HUES48 (cell line): Measurements from ENCODE around the gene NRCAM.
A peak's percentile ranks its signal among the peaks of the same experiment; 100 is the strongest.

Source experiments
- H3K27ac ChIP-seq: one replicate; pipeline ENCODE4 v1.7.0; 2013; ENCODE audit warnings: low read depth, low read length, inconsistent platforms
- H3K27me3 ChIP-seq: 2 replicates; pipeline ENCODE4 v1.6.1; 2013; ENCODE audit warnings: mild to moderate bottlenecking, low read length; ENCODE audit not compliant: control insufficient read depth, insufficient read depth
- H3K36me3 ChIP-seq: 2 replicates; pipeline ENCODE4 v1.6.1; 2013; ENCODE audit warnings: low read length; ENCODE audit not compliant: control insufficient read depth, insufficient read depth
- H3K4me1 ChIP-seq: 2 replicates; pipeline ENCODE4 v1.6.1; 2013; ENCODE audit warnings: mild to moderate bottlenecking, low read length; ENCODE audit not compliant: control insufficient read depth, insufficient read depth
- H3K4me3 ChIP-seq: 2 replicates; pipeline ENCODE4 v1.5.1; 2013; ENCODE audit warnings: mild to moderate bottlenecking, low read depth, low read length
- H3K9ac ChIP-seq: 2 replicates; pipeline ENCODE4 v1.6.1; 2013; ENCODE audit warnings: mild to moderate bottlenecking, low read depth, low read length, moderate library complexity
- H3K9me3 ChIP-seq: 2 replicates; pipeline ENCODE4 v1.6.1; 2013; ENCODE audit warnings: low read length; ENCODE audit not compliant: control insufficient read depth, insufficient read depth

NRCAM gene

GRCh38 chr7:108245523-108246226 is 210.6 kb downstream of the NRCAM start:
- Histone ChIP-seq H3K36me3 (no peaks in the 10 kb centered on the region), H3K27me3 (no peaks in the 10 kb centered on the region), H3K27ac (peak overlapping the region; percentile 89), H3K9me3 (no peaks in the 10 kb centered on the region), H3K4me3 (no peak overlapping the region), H3K9ac (no peak overlapping the region), H3K4me1 (peaks cover 18% of the 10 kb centered on the region)

GRCh38 chr7:108244110-108244509 is 212.1 kb downstream of the NRCAM start:
- no peaks in the 10 kb centered on the region for H3K27me3 ChIP-seq
- H3K4me1 ChIP-seq, result peaks cover 31% of the 10 kb centered on the region
- no peak overlapping the region for H3K9ac ChIP-seq

GRCh38 chr7:108239501-108240225 is 216.6 kb downstream of the NRCAM start:
- no peaks in the 10 kb centered on the region for H3K36me3 ChIP-seq
- H3K27ac ChIP-seq, result peak overlapping the region; percentile 42
- no peaks in the 10 kb centered on the region for H3K9me3 ChIP-seq
- peaks cover 55% of the 10 kb centered on the region for H3K4me1 ChIP-seq
- H3K9ac ChIP-seq, result no peak overlapping the region
- no peak overlapping the region for H3K4me3 ChIP-seq
- H3K27me3 ChIP-seq, result no peaks in the 10 kb centered on the region

More at GRCh38 chr7:108244110-108244509, 212.1 kb downstream of the NRCAM start:
- Histone ChIP-seq H3K36me3 (no peaks in the 10 kb centered on the region), H3K27ac (no peak overlapping the region), H3K9me3 (no peaks in the 10 kb centered on the region), H3K4me3 (no peak overlapping the region)

- Histone ChIP-seq H3K9me3 (no peaks in the 10 kb centered on the region), H3K36me3 (no peaks in the 10 kb centered on the region), H3K9ac (no peak overlapping the region), H3K4me1 (peaks cover 45% of the 10 kb centered on the region), H3K4me3 (no peak overlapping the region), H3K27me3 (no peaks in the 10 kb centered on the region), H3K27ac (peak overlapping the region; percentile 37)
Measured at GRCh38 chr7:108236681-108237415, 219.4 kb downstream of the NRCAM start.

GRCh38 chr7:108235451-108236061 is 220.7 kb downstream of the NRCAM start:
- Histone ChIP-seq H3K27ac (peak overlapping the region; percentile 54), H3K4me3 (no peak overlapping the region), H3K9me3 (no peaks in the 10 kb centered on the region), H3K4me1 (peaks cover 45% of the 10 kb centered on the region), H3K36me3 (no peaks in the 10 kb centered on the region), H3K9ac (no peak overlapping the region), H3K27me3 (no peaks in the 10 kb centered on the region)

- H3K9me3 ChIP-seq, result no peaks in the 10 kb centered on the region
- peak overlapping the region; percentile 54 for H3K27ac ChIP-seq
- no peak overlapping the region for H3K4me3 ChIP-seq
- H3K27me3 ChIP-seq, result no peaks in the 10 kb centered on the region
- H3K36me3 ChIP-seq, result no peaks in the 10 kb centered on the region
- no peak overlapping the region for H3K9ac ChIP-seq
- H3K4me1 ChIP-seq, result peaks cover 41% of the 10 kb centered on the region
Measured at GRCh38 chr7:108234971-108235450, 221.2 kb downstream of the NRCAM start.

- H3K4me3 ChIP-seq, result no peak overlapping the region
- H3K27me3 ChIP-seq, result no peaks in the 10 kb centered on the region
- H3K36me3 ChIP-seq, result no peaks in the 10 kb centered on the region
- peaks cover 34% of the 10 kb centered on the region for H3K4me1 ChIP-seq
- no peak overlapping the region for H3K27ac ChIP-seq
- no peaks in the 10 kb centered on the region for H3K9me3 ChIP-seq
- no peak overlapping the region for H3K9ac ChIP-seq
Measured at GRCh38 chr7:108234281-108234680, 222.0 kb downstream of the NRCAM start.

GRCh38 chr7:108232076-108232475 is 224.2 kb downstream of the NRCAM start:
- Histone ChIP-seq H3K4me3 (no peak overlapping the region), H3K27ac (no peak overlapping the region), H3K36me3 (no peaks in the 10 kb centered on the region), H3K4me1 (peaks cover 16% of the 10 kb centered on the region), H3K27me3 (no peaks in the 10 kb centered on the region), H3K9me3 (no peaks in the 10 kb centered on the region), H3K9ac (no peak overlapping the region)

- Histone ChIP-seq H3K9ac (no peak overlapping the region), H3K27me3 (no peaks in the 10 kb centered on the region)
Measured at GRCh38 chr7:108231221-108231620, 225.0 kb downstream of the NRCAM start.

GRCh38 chr7:108227366-108227765 is 228.9 kb downstream of the NRCAM start:
- Histone ChIP-seq H3K27ac (no peak overlapping the region), H3K36me3 (no peaks in the 10 kb centered on the region), H3K9me3 (no peaks in the 10 kb centered on the region), H3K4me3 (no peak overlapping the region), H3K9ac (no peak overlapping the region), H3K27me3 (no peaks in the 10 kb centered on the region), H3K4me1 (0 out of 2 replicates have a peak, but pooled peaks cover 2% of the 10 kb centered on the region)

More at GRCh38 chr7:108231221-108231620, 225.0 kb downstream of the NRCAM start:
- Histone ChIP-seq H3K4me3 (no peak overlapping the region), H3K9me3 (no peaks in the 10 kb centered on the region), H3K36me3 (no peaks in the 10 kb centered on the region), H3K4me1 (peaks cover 7% of the 10 kb centered on the region), H3K27ac (no peak overlapping the region)
